Nephron (organoid): ENCODE results near the gene DMXL2.

Experiments
- H3K27ac Mint-ChIP-seq, 3 experiments: 2 replicates each; pipeline ENCODE4 v1.8.0; 2020; ENCODE audit warnings: mixed read lengths in 3 of 3, mild to moderate bottlenecking in 2 of 3, moderate library complexity in 1 of 3
- H3K27me3 Mint-ChIP-seq: 2 replicates; pipeline ENCODE4 v1.8.0; 2021; ENCODE audit warnings: low read depth, mild to moderate bottlenecking, moderate library complexity, mixed read lengths
- H3K36me3 Mint-ChIP-seq: 2 replicates; pipeline ENCODE4 v1.8.0; 2020; ENCODE audit warnings: low read depth, mixed read lengths
- H3K4me1 Mint-ChIP-seq: 2 replicates; pipeline ENCODE4 v1.8.0; 2020; ENCODE audit warnings: mixed read lengths
- H3K4me3 Mint-ChIP-seq, 3 experiments: 2 replicates each; pipeline ENCODE4 v1.8.0; 2020; ENCODE audit warnings: mild to moderate bottlenecking in 3 of 3, mixed read lengths in 3 of 3, moderate library complexity in 2 of 3
- H3K9me3 Mint-ChIP-seq: 2 replicates; pipeline ENCODE4 v1.8.0; 2020; ENCODE audit warnings: mixed read lengths
- TF ChIP-seq, protein P1 (sequence below), 3 experiments: fragments of 200-600 bp; sonication (generic); IDR thresholded peaks; one replicate each; pipeline ENCODE4 v1.5.0; 2021; ENCODE audit warnings: antibody characterized with exemption in 3 of 3; ENCODE audit not compliant: unreplicated experiment in 3 of 3

DMXL2 gene

DNA sequence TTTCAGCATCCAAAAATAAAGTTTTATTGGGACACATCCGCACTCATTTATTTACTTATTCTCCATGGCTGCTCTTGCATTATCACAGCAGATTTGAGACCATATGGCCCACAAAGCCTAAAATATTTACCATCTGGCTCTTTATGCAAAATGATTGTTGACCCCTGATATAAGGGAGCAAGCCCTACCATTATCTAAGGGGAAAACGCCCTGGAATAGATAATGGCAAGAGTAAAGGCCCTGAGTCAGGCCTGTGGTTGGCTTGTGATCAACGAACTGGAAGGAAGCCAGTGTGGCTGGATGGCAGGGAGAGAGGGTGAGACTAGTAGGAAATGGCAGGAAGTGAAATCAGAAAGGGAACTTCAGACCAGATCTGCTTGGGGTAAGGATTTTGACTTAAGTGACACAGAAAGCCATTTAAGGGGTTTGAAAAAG lies 24.6 kb upstream of the DMXL2 start:
- Mint-ChIP-seq H3K4me1 (no peaks in the 10 kb centered on the region), H3K36me3 (no peaks in the 10 kb centered on the region), H3K27me3 (peaks cover 6% of the 10 kb centered on the region), H3K9me3 (no peaks in the 10 kb centered on the region), H3K4me3 (no peak overlapping the region), H3K27ac (no peak overlapping the region)
- TF ChIP-seq, protein P1, sequence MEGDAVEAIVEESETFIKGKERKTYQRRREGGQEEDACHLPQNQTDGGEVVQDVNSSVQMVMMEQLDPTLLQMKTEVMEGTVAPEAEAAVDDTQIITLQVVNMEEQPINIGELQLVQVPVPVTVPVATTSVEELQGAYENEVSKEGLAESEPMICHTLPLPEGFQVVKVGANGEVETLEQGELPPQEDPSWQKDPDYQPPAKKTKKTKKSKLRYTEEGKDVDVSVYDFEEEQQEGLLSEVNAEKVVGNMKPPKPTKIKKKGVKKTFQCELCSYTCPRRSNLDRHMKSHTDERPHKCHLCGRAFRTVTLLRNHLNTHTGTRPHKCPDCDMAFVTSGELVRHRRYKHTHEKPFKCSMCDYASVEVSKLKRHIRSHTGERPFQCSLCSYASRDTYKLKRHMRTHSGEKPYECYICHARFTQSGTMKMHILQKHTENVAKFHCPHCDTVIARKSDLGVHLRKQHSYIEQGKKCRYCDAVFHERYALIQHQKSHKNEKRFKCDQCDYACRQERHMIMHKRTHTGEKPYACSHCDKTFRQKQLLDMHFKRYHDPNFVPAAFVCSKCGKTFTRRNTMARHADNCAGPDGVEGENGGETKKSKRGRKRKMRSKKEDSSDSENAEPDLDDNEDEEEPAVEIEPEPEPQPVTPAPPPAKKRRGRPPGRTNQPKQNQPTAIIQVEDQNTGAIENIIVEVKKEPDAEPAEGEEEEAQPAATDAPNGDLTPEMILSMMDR (IDR thresholded peaks at IDR 0.05; ENCODE audit: unreplicated experiment in 3 of 3): no peak

DNA sequence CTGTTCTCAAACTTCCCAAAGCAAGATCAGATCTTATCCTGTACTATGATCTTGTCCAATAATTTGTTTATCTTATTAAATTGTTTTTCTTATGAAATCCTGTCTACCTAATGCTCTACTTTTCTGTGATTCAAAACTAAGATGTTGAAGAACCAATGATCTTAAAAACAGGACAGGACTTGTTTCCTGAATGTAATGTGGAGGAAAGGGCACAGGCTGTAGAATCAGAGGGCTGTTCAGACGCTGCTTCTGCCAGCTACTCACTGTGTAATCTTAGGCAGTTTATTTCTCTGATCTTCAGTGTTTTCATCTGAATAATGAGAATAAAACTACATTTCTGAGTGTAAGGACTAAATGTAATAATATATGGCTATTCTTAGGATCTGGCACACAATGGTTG lies 20.1 kb upstream of the DMXL2 start:
- Mint-ChIP-seq H3K27me3 (no peaks in the 10 kb centered on the region), H3K36me3 (no peaks in the 10 kb centered on the region), H3K27ac (no peak overlapping the region), H3K4me1 (no peaks in the 10 kb centered on the region), H3K4me3 (no peak overlapping the region), H3K9me3 (no peaks in the 10 kb centered on the region)
- TF ChIP-seq, protein P1 (IDR thresholded peaks at IDR 0.05; ENCODE audit: unreplicated experiment in 3 of 3): no peak

DNA sequence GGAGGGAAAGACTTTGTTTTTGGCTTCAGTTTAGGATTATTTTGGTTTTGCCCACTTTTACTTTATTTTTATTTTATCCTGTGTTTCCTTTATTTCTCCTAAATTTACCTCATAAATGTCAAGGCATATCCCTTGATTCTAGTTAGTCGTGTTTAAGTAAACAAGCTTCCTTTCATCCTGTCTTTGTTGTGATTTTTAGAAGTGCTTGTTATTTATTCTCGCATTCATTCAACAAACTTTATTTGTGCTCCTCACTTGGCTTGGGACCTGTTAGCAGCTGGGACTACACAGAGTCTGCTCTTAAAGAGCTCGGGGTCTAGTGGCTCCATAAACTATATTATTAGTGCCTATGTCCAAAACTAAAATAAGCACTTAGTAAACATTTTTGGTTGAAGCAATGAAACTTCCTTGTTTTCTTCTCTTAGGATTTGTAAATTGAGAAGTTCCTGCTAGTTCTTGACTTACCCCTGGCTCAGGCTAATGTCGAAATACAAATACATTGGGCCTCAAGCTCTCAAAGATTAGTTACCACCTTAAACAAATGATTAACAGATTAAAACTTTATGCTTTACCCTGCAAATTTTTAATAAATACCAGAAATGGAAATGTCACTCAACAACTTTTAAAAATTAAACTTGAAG lies 19.0 kb upstream of the DMXL2 start:
- Mint-ChIP-seq H3K4me1 (no peaks in the 10 kb centered on the region), H3K27me3 (no peaks in the 10 kb centered on the region), H3K36me3 (no peaks in the 10 kb centered on the region), H3K27ac (peak overlapping the region in 2 of 3 experiments; percentile 49 to 66), H3K4me3 (no peak overlapping the region), H3K9me3 (no peaks in the 10 kb centered on the region)
- TF ChIP-seq, protein P1 (IDR thresholded peaks at IDR 0.05; ENCODE audit: unreplicated experiment in 3 of 3): no peak

DNA sequence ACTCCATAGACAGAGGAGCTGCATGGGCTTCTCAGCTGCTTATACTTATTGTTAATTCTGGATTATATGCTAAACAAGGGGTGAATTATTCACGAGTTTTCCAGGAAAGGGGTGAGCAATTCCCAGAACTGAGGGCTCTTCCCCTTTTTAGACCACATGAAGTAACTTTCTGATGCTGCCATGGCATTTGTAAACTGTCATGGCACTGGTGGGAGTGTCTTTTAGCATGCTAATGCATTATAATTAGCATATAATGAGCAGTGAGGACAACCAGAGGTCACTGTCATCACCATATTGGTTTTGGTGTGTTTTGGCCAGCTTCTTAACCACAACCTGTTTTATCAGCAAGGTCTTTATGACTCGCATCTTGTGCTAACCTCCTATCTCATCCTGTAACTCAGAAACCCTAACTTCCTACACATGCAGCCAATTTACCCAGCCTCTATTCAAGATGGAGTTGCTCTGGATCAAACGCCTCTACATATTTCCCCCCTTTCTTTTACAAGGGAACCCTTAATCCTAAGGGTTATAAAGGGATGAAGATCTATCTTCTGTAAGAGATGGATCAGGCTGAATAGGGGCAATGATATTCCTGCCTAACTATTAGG lies 12.1 kb upstream of the DMXL2 start:
- Mint-ChIP-seq H3K4me3 (no peak overlapping the region), H3K27ac (no peak overlapping the region), H3K36me3 (no peaks in the 10 kb centered on the region), H3K9me3 (no peaks in the 10 kb centered on the region), H3K27me3 (no peaks in the 10 kb centered on the region), H3K4me1 (no peaks in the 10 kb centered on the region)
- TF ChIP-seq, protein P1 (IDR thresholded peaks at IDR 0.05; ENCODE audit: unreplicated experiment in 3 of 3): no peak

DNA sequence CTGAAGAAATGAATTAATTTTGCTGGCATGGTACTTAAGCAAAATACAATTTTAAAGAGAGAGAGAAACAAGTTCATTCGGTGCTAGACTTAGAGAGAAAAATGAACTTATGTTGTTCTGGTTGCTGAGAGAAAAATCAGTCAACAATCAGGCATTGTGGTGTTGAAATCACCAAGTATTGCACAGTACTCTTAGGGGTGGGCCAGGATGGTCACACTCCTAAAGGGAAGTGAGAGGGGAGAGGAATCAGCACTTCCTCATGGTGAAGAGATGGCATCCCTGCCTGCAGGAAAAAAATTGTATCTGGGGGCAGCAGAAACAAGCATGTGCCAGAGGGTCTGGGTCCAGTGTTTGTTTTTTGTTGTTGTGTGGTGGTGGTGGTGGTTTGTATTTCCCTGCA lies 7.0 kb upstream of the DMXL2 start:
- H3K4me3 Mint-ChIP-seq: no peak overlapping the region
- H3K27ac Mint-ChIP-seq: no peak overlapping the region
- no peaks in the 10 kb centered on the region for H3K36me3 Mint-ChIP-seq
- no peaks in the 10 kb centered on the region for H3K9me3 Mint-ChIP-seq
- H3K27me3 Mint-ChIP-seq: no peaks in the 10 kb centered on the region
- H3K4me1 Mint-ChIP-seq: no peaks in the 10 kb centered on the region
- TF ChIP-seq, protein P1 (IDR thresholded peaks at IDR 0.05; ENCODE audit: unreplicated experiment in 3 of 3): no peak

DNA sequence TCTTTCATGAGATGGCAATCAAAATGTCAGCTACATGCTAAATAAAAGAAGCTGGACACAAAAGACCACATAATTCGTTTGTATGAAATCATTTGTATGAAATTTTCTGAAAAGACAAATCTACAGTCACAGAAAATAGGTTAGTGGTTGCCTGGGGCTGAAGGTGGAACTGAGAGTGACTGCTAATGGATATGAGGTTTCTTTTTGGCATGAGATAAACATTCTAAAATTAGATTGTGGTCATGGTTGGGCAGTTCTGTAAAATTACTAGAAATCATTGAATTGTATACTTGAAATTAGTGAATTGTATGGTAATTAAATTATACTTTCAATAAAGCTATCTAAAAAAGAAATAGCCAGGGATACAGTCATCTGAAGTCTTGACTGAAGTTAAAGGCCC lies 2.7 kb upstream of the DMXL2 start:
- H3K27ac Mint-ChIP-seq: no peak overlapping the region
- no peaks in the 10 kb centered on the region for H3K27me3 Mint-ChIP-seq
- TF ChIP-seq, protein P1 (IDR thresholded peaks at IDR 0.05; ENCODE audit: unreplicated experiment in 3 of 3): no peak
- no peak overlapping the region for H3K4me3 Mint-ChIP-seq
- peaks cover 23% of the 10 kb centered on the region for H3K4me1 Mint-ChIP-seq
- no peaks in the 10 kb centered on the region for H3K9me3 Mint-ChIP-seq
- no peaks in the 10 kb centered on the region for H3K36me3 Mint-ChIP-seq
